VCaP (cell line): ENCODE results near the gene OTC.
A peak's percentile ranks its signal among the peaks of the same experiment; 100 is the strongest.

ENCODE experiments used
- H3K27ac ChIP-seq: fragments of 450-650 bp; 2 replicates; pipeline ENCODE4 v1.5.1; 2017
- TF ChIP-seq, protein P1 (sequence below): fragments of 450-650 bp; conservative IDR thresholded peaks from 2 replicates; pipeline ENCODE4 v1.5.1; 2017; ENCODE audit warnings: mild to moderate bottlenecking, moderate library complexity

The OTC gene

DNA sequence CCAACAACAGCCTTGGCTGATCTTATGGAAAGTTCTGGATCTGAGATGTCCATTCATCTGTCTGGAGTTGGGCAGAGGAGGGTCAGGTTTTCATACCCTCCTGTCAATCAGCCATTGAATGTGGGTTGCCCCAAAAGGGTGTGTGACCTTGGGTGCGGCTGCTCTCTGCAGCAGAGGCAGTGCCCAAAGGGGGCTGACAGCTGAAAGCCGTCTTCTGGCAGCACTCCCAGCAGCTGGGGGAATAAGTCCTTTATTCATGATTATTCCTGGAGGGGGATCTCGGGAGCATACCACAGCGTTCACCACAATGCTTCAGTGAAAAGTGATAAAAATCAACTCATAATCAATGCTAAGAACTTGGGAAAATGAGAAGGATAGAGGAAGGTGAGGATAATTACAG lies 54.7 kb downstream of the OTC start:
- TF ChIP-seq, protein P1, sequence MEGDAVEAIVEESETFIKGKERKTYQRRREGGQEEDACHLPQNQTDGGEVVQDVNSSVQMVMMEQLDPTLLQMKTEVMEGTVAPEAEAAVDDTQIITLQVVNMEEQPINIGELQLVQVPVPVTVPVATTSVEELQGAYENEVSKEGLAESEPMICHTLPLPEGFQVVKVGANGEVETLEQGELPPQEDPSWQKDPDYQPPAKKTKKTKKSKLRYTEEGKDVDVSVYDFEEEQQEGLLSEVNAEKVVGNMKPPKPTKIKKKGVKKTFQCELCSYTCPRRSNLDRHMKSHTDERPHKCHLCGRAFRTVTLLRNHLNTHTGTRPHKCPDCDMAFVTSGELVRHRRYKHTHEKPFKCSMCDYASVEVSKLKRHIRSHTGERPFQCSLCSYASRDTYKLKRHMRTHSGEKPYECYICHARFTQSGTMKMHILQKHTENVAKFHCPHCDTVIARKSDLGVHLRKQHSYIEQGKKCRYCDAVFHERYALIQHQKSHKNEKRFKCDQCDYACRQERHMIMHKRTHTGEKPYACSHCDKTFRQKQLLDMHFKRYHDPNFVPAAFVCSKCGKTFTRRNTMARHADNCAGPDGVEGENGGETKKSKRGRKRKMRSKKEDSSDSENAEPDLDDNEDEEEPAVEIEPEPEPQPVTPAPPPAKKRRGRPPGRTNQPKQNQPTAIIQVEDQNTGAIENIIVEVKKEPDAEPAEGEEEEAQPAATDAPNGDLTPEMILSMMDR, result no peak
- no peak overlapping the region for H3K27ac ChIP-seq

DNA sequence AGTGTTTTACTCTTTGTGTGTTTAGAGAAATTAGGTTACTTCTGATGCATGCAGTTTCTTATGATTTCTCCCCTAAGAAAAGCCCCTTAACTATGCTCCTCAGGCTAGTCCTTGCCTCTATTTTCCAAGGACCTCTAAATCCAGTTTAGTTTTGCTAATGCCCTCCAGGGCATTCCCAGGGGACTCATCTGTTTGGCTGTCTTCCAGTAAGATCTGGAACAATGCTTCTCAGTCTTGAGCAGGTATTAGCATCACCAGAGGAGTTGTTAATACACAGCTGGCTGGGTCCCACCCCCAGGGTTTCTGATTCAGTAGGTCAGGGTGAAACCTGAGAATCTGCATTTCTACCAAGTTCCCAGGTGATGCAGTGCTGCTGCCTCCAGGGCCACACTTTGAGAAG lies 56.9 kb downstream of the OTC start:
- H3K27ac ChIP-seq, result no peak overlapping the region
- TF ChIP-seq, protein P1, result no peak

DNA sequence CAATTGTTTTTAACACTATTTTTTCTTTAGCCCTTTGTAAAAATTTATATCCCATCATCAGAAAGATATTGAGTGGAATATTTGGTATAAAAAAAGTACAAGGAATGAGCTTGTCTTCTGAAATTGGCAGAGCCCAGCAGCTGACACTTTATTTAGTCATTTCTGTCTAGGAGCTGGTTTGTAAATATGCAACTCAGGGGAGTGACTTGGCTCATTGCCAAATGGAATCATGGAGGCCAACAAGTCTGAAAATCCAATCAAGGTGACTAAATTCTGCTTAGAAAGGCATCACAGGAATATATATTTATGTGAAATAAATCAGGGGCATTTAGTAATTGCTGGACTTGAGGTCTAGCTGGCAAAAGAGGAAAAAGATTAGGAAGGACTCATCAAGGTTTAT lies 74.4 kb downstream of the OTC start:
- TF ChIP-seq, protein P1, result no peak
- no peak overlapping the region for H3K27ac ChIP-seq

DNA sequence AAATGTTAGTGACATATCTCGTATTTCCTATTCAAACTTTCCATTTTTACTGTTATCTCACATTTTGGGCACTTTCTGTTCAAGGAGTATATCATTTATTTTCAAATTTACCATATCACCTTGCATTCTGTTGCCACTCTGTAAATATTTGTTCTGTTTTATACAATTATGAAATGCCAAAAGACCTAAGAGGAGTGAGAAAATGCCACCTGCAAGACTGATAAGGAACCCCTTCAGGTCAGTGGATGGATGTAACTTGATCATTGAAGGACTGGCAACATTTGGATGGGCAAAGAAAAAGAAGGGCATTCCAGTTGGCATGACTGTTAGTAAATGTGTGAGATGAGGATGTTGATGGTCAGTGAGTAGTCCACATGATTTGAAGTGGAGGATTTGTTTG lies 79.1 kb downstream of the OTC start:
- no peak overlapping the region for H3K27ac ChIP-seq
- TF ChIP-seq, protein P1, result no peak

DNA sequence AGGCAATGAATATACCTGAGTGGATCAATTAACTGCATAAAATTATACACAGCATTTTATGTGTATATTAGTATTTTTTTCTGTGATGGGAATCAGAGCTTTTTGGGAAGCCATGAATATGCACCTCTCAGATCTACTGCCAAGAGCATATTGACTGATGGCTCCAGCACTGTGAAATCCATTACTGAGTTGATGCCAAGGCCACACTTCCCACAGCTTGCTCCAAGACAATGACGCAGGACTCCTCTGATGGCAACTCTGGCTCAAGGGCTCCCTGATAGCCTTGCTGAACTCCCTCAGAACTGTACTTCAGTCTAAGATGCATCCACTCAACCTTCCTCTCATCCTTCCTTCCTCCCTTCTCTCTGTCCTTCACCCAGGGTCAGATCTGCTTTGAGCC lies 82.7 kb downstream of the OTC start:
- TF ChIP-seq, protein P1, result no peak
- H3K27ac ChIP-seq, result no peak overlapping the region

DNA sequence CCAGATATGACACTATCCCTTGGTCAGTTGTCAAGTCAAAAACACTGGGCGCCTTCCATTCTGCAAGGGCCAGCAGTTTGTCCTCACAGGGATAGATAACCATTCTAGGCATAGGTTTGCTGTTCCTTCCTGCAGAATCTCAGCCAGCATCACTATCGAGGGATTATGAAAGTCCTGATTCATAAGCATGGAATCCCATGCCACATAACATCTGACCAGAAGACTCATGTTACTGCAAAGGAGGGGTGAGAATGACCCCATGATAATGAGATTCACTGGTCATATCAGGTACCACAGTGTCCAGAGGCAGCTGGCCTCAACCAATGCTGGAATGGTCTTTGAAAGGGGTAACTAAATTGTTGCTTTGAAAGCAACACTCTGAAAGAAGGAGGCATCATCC lies 84.7 kb downstream of the OTC start:
- TF ChIP-seq, protein P1, result no peak
- no peak overlapping the region for H3K27ac ChIP-seq

DNA sequence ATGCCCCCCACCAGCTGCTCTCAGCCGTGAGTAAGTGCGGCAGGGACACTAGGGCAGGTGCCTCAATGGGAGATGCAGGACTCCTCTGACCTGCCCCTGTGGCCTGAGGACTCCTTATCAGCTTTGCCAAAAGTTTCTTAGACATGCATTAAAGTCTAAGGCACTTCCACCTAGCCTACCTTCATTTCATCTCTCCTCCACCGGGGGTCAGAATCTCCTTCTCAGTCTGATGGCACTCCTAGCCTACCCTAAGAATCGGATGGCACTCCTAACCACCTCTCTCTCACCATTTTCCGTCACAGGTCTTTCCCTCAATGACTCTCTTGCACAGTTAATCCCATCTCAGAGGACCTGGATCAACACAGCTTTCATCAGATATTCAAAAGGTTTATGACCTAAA lies 85.9 kb downstream of the OTC start:
- TF ChIP-seq, protein P1, result no peak
- no peak overlapping the region for H3K27ac ChIP-seq

DNA sequence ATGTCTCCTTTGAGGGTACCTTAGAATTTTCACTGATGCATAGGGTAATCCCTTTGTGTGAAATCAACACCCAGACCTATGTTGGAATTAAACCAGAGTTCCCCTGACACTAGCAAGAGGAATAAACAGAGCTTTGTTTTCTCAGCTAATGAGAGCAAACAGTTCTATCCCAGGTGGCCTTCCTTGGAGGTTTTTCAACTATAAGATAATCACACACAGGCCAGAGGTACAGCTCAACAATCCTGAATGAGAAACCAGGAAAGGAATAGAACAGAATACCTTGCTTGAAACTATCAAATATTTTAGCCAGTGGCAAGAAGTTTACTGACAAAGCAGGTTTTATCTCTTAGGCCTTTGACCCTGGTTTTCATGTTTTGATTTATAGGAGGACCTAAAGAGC lies 100.2 kb downstream of the OTC start:
- peak overlapping the region; percentile 27 for H3K27ac ChIP-seq
- TF ChIP-seq, protein P1, result no peak
